Measurements from ENCODE around the gene TEX2. TPM values are rescaled to one million over a fixed set of nuclear protein-coding genes. Genes with fewer than 3 reads are reported as not detected.

Gene TEX2
- total and polyA plus RNA-seq, 9 of the 15 experiments (the other 6 are each of a cell fraction or from before 2014, with no cell fraction given) = 4.1 to 27.6 (median 19.3) TPM

GRCh38 chr17:64176556-64176955 is 86.5 kb downstream of the TEX2 start:
- Histone ChIP-seq H3K79me2 (ENCODE audit: control insufficient read depth, insufficient read depth, low read length) (no peaks in the 10 kb centered on the region), H3K27me3 (ENCODE audit: control insufficient read depth in 2 of 2, insufficient read depth in 2 of 2, low read length in 2 of 2) (no peaks in the 10 kb centered on the region), H3K36me3 (ENCODE audit: control insufficient read depth, insufficient read depth, low read length) (peaks cover 63% of the 10 kb centered on the region), H3K4me3 (no peak overlapping the region), H3K4me1 (replicated peaks in 1 of 2; ENCODE audit: control insufficient read depth in 2 of 2, insufficient read depth in 2 of 2, low read length in 2 of 2) (no peaks in the 10 kb centered on the region), H2AFZ (ENCODE audit: low read depth, low read length) (no peak overlapping the region), H4K20me1 (replicated peaks; ENCODE audit: control insufficient read depth, insufficient read depth, low read length) (no peaks in the 10 kb centered on the region), H3K9me1 (ENCODE audit: control insufficient read depth, insufficient read depth, low read length) (no peaks in the 10 kb centered on the region), H3K27ac (ENCODE audit: extremely low read depth, low read depth, low read length) (no peak overlapping the region), H3K9ac (ENCODE audit: insufficient read depth in 1 of 2, low read depth in 2 of 2, low read length in 2 of 2) (no peak overlapping the region), H3K4me2 (ENCODE audit: insufficient read depth, low read length) (no peak overlapping the region), H3K9me3 (replicated peaks; ENCODE audit: control insufficient read depth, insufficient read depth, low read depth, low read length) (no peaks in the 10 kb centered on the region; the same call in 1 of the 2 replicates)
- in situ Hi-C loops (cut with MboI) = no loop called here
- FAIRE-seq = no peak
- ChIA-PET POLR2A (interaction anchor here (0.9 to 1.5 kb wide), 3 partner anchors 10 to 31 kb away, joined by 3 to 8 read pairs (median 4); no protein-coding TSS in a partner anchor), CTCF (ENCODE audit: low intra/inter-chr PET ratio) (no interaction called here)
- no peak for ATAC-seq
- no peak for DNase-seq (ENCODE audit: extremely low read depth in 1 of 4, low spot score in 3 of 4)
- BruUV-seq (replicated peaks) = no TSS peak
- intact Hi-C loops (cut with micrococcal nuclease) = no loop called here
- TF ChIP-seq FOXK2 (conservative IDR thresholded peaks at IDR 0.05 in 1 of 2, IDR thresholded peaks at IDR 0.05 in 1 of 2; ENCODE audit: low read depth in 2 of 2) = no peak
- TF ChIP-seq GTF2E2 (tag; IDR thresholded peaks at IDR 0.05) = no peak
- TF ChIP-seq NR2C1 (IDR thresholded peaks at IDR 0.05) = no peak
- TF ChIP-seq NR2C1 (tag; IDR thresholded peaks at IDR 0.05) = no peak
- TF ChIP-seq HMG20A (CRISPR knock-in tag; conservative IDR thresholded peaks at IDR 0.05) = no peak
- no peak for TF ChIP-seq SAFB2 (IDR thresholded peaks at IDR 0.05; ENCODE audit: borderline replicate concordance, low read depth, low read length, severe bottlenecking)
- no peak for TF ChIP-seq SFPQ (IDR thresholded peaks at IDR 0.05; ENCODE audit: low read depth, low read length)
- no peak for TF ChIP-seq ZNF584 (CRISPR knock-in tag; IDR thresholded peaks at IDR 0.05; ENCODE audit: low read depth)
- TF ChIP-seq ESRRB (CRISPR knock-in tag; IDR thresholded peaks at IDR 0.05; ENCODE audit: borderline replicate concordance) = no peak
- TF ChIP-seq ZNF695 (CRISPR knock-in tag; IDR thresholded peaks at IDR 0.05) = no peak
